ENCODE measurements around the gene IKZF1.

GRCh38 chr7:50324113-50324512 lies 19.6 kb downstream of the IKZF1 start:
- TF ChIP-seq CTCF (IDR thresholded peaks at IDR 0.05; ENCODE audit: low read depth, low read length) (no peak), EZH2phosphoT487 (IDR thresholded peaks at IDR 0.05; ENCODE audit: low read depth) (no peak)

Measured in OCI-LY3 (cell line).